ENCODE results near the gene TBC1D13.
"Not testable (repeated sequence)": the region's sequence is repeated elsewhere in the genome, so short reads cannot be mapped to it uniquely, and the experiment has no call there.

TBC1D13 gene

DNA sequence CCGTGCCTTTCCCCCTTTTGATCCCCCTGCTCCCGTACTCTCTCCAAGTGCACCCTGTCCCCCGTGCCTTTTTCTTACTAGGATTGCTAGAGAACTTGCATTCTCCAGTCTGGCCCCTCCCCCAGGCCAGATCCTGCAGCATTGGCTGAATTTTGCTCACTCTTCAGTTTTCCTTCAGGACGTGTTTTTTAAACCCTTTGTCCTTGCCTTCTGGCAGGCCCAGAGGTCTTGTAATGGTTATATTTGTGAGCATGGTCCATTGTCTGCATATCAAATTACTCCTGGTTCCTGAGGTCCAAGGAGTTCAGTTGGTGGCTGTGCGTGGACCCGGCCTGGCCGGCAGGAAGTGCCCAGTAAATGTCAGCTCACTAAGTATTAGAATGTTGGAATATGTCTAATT lies 606 bp downstream of the TBC1D13 start:
- DNase-seq: no peak

DNA sequence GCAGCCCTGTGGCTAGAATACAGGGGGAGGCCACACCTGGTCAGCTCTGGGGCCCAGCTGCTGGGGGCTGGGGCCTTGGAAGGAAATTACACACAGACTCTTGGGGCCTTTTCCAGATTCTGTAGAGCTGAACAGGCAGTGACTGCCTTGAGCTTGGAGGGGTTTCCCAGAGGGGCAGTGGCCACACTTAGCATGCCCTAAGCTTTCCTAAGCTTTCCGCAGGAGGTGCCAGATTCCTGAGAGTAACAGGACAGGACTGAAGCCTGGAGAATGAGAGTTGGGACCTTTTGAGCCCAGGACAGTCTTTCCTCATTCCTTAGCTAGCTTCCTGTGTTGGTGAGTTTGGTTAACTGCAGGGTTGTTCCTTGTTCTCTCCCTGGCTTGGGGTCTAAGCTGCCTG lies 1.4 kb downstream of the TBC1D13 start:
- no peak for DNase-seq

DNA sequence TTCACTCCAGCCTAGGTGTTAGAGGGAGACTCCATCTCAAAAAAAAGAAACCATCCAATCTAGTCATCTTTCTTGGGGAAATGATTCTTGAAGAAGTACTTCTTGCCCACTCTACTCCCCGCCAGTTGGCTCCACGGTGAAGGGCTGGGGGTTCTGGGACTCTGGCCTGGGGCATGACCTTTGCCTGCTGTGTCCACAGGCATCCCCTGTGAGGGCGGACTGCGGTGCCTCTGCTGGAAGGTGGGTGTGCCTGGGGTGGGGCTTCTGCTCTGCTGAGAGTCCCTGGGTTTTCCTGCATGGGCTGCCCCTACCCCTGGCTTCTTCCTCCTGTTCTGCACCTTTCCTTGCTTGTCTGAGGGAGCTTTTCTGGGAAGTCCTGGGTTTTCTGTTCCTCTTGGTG lies 3.5 kb downstream of the TBC1D13 start:
- DNase-seq: no peak

DNA sequence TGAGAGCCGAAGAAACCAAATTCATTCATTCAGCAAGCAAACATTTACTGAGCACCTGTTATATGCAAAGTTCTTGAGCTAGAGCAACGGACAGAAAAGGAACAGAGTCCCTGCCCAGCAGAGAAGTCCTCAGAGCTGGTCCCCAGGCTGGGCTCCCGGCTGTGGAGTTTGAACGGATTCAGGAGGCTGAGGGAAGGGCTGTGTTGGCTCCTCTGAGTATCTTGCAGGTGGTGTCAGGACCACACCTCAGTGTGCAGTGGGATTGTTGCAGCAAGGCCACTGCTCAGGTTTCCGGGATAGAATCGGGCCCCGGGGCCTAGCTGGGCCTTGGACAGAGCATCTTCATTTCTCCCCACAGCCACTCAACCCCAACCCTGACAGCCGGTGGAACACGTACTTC lies 5.1 kb downstream of the TBC1D13 start:
- no peak for DNase-seq

- DNase-seq: no peak
Observed at GRCh38 chr9:128792978-128793686, 6.1 kb downstream of the TBC1D13 start.

DNA sequence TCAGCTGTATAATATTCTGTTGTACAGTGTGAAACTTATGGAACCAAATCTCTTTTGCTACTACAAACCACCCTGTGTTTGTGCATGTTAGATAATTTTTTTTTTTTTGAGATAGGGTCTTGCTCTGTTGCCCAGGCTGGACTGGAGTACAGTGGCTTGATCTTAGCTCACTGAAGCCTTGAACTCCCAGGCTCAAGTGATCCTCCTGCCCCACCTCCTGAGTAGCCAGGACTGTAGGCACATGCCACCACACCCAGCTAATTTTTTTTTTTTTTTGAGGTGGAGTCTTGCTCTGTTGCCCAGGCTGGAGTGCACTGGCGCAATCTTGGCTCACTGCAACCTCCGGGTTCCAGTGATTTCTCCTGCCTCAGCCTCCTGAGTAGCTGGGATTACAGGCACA lies 7.9 kb downstream of the TBC1D13 start:
- DNase-seq: not testable (repeated sequence)

GRCh38 chr9:128798896-128799295 lies 11.8 kb downstream of the TBC1D13 start:
- no peak for DNase-seq

DNA sequence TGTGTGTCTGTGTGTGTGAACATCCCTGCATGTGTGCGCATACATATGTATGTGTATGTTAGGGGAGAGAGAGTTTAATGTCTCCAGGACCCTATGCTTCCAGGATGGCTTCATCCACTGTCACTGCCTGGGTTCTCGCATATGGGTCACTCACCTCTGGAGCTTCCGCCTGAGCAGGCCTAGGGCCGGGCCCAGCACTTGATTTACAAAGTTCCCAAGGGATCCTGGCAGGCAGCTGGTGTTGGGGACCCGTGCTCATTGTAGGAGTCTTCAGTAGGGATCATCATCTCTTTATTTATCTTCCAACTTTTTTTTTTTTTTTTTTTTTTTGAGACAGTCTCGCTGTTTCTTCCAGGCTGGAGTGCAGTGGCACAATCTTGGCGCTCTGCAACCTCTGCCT lies 13.0 kb downstream of the TBC1D13 start:
- DNase-seq: no peak

DNA sequence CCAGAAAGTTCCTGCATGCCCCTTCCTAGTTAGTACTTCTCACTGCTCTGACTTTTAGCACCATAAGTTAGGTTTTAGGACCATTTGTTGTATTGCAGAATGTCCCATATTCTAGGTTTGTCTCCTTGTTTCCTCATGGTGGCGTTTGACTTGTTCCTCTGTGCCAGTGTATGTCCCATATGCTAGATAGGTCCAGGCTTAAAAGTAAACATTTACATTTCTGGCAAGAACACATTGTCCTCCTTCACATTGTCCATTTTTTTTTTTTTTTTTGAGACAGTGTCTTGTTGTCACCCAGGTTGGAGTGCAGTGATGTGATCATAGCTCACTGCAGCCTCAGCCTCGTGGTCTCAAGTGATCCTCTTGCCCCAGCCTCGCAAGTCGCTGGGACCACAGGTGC lies 15.4 kb downstream of the TBC1D13 start:
- DNase-seq: no peak

GRCh38 chr9:128805661-128806060 lies 18.6 kb downstream of the TBC1D13 start:
- DNase-seq: no peak

DNA sequence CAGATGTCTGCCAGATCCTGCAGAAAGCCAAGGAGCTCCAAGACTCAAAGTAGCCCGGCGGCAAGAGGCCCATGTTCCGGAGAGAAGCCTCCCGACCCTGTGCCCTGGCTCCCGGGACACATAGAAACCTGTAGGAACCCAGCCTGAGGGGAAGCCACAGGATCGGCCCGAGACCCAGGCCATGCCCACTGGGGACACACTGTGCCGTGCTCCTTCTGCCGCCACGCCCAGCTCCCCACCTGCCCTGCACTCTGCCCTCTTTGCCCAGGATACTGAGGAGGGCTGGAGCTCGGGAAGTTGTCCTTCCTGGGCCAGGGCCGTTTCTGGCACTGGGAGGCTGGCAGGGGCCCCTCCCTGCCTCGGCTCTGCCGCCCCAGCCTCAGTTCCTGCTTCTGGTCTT lies 20.8 kb downstream of the TBC1D13 start:
- DNase-seq: no peak

DNA sequence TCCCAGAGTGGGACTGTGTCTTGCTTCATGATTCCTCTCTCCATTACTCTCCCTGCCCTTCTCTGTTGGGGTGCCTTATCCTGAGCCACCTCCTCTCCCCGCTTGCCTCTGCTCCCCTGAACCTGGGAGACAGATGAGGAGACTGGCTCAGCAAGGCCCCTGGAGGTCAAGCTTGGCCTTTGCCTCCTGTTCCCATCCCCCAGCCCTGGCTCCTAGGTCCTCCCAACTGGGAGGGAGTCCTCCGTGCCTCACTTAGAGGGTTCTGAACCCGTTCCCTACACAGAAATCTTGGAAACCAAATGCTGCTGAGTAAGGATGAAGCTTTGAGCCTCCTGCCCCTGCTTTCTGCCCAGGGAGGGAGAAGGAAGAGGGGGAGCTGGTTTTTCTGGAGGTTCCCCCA lies 21.5 kb downstream of the TBC1D13 start:
- DNase-seq: no peak

DNA sequence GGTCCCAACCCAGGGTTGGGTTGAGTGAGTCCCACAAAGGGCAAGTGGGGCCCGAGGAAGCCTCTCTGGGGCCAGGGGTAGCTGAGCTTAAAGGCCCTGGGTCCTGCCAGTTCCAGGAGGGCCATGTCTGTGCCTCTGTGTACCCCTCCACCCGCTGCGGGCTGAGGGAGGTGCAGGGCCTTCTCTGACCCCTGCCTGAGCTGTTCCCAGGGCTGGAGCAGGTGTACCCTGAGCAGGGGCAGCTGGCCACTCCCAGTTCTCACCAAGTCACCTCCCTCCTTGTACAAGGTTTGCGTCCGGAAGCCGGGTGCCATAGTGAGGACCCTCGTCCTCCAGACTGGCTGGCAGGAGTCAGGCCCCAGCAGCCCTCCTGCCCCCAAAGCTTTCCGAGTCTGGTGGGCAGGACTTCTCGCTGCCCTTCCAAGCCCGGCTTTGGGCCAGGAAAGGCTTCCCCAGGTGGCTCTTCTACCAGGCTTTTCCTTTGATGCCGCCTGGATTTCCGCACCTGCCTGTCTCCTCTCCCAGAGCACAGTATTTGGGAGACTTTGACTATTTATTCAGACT lies 22.1 kb downstream of the TBC1D13 start:
- no peak for DNase-seq

DNA sequence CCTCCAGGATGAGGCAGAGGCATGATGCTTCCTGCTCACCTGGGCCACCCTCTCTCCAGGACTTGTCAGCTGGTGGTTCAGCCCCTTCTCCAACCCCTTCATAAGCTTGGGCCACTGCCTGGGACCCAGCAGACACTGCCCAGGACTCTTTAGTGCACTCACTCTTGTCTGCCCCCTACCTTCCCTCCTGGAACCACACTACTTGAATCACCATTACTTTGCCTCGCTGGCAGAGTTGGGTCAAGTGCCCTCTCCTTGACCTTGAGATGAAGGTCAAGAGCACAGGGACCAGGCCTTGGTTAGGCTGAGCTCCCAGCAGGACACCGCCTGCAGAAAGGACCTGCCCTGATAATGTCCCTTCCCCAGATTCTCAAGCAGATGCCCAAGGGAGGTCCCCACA lies 22.8 kb downstream of the TBC1D13 start:
- no peak for DNase-seq

- no peak for DNase-seq
Observed at GRCh38 chr9:128810873-128811272, 23.8 kb downstream of the TBC1D13 start.

GRCh38 chr9:128818099-128818838 lies 31.2 kb downstream of the TBC1D13 start, which contains the start of gene ENDOG:
Gene ENDOG, plus strand, starts transcription at chr9:128818500. Its CDS starts 185 bp downstream, at chr9:128818685.
- DNase-seq: peak; percentile 98

DNA sequence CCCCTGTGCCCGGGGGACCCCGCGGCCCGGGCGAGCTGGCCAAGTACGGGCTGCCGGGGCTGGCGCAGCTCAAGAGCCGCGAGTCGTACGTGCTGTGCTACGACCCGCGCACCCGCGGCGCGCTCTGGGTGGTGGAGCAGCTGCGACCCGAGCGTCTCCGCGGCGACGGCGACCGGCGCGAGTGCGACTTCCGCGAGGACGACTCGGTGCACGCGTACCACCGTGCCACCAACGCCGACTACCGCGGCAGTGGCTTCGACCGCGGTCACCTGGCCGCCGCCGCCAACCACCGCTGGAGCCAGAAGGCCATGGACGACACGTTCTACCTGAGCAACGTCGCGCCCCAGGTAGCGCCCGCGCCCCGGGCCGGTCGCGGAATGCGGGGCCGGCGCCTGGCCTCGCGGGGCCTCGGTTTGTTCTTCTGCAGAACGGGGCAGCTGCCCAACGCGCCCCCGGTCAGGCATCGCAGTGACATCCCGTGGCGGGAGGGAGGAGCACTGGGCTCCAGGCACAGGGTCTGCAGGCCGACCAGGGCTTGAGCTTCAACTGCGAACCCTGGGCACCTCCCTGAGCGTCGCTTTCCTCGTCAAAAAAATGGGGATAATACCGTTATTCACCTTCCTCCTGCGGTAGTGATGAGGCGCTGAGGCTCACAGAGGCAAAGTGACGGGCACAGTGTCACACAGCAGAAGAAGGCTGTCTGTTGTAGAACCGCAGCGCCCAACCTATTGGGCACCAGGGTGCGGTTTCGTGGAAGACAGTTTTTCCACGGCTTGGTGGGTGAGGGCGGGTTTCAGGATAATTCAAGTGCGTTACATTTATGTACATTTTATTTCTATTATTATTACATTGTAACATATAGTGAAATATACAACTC lies 32.0 kb downstream of the TBC1D13 start:
- no peak for DNase-seq

- DNase-seq: no peak
Observed at GRCh38 chr9:128819716-128820664, 32.9 kb downstream of the TBC1D13 start.

- DNase-seq: no peak
Observed at GRCh38 chr9:128820665-128821583, 33.9 kb downstream of the TBC1D13 start.

DNA sequence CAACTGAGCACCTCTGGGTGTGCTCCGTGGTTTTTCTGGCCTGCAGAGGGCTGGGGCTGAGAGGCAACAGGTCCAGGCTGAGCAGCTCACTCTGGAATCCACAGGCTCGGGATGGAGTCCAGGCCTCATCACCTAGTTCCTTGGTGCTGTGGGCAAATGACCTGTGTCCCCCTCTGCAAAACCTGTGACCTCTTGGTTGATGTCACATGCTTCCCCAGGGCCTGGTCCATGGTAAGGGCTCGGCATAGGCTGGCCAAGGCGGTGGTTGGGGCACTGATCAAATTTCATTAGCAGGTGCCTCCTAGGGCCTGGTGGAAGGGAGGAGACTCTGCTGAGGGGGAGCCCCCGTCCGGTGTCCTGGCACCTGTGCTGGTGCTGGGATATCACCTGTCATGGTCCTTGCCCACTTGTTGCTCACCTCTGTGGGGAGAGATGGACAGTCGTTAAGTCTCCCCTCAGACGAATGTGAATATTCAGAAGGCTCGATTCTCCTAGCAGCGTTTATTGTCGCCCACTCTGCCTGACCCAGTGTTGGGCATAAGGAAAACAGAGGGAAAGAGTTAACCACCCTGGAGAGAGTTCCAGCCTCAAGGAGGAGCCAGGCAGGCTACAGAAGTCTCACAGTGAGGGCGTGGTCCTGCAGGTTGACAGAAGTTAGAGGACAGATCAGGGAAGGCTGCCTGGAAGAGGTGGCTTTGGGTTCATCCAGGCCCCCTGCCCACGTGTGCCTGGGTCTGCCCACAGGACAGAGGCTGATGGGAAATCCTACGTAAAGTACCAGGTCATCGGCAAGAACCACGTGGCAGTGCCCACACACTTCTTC lies 34.7 kb downstream of the TBC1D13 start:
- DNase-seq: no peak
